ENCODE measurements around the gene DKC1. TPM values are rescaled to one million over a fixed set of nuclear protein-coding genes. Genes with fewer than 3 reads are reported as not detected.

DKC1 gene
- total RNA-seq, 1 experiment from 2014 or later: 71.2 TPM

DNA sequence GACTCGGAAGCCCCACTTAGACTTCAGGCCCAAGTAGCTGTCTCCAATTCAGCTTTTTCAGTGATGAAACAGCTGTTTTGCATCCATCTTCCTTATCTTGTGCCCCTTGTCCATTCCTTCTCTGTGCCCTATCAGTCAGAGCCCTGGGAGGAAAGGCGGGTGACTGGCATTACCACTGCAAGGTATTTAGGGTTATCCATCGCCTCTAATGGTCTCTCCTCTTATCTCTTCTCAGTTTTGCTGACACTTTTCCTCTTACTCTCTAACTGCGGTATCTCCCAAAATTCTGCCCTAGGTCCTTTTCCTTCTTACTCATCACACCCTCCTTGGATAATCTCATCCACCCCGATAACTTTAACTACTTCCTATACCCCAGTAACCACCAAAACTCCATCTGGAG lies 25.5 kb upstream of the DKC1 start:
- no peak for DNase-seq (ENCODE audit: low read depth)

DNA sequence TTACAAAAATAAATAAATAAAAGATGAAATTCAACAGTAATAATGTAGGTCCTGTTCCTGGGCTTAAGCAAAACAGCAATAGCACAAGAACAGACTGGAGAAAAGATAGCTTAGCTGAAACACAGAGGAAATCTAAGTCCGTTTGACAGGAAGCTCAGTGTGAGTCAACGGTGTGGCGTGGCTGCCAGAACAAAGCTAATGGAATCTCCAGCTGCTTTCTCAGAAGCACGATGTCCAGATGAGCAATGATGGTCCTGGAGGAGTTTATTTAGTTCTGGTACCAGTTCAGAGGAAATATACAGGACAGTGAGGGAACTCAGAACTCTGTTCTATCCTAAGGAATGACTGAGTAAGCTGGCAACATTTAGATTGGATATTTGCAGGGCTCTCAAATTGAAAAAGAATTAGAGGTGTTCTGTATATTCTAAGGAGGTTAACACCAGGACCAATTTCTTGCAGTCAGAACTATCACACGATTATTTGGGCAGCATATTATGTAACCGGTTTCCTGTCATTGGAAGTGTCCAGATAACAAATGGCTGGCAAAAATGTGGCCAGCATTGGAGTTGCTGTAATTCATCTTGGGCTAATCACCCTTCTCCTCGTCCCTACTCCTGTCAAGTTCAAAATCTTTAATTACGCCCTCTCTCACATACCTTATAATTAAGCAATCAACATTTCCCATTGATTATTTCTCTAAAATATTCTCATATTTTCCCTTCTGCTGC lies 24.5 kb upstream of the DKC1 start:
- DNase-seq (ENCODE audit: low read depth): peak; percentile 78

DNA sequence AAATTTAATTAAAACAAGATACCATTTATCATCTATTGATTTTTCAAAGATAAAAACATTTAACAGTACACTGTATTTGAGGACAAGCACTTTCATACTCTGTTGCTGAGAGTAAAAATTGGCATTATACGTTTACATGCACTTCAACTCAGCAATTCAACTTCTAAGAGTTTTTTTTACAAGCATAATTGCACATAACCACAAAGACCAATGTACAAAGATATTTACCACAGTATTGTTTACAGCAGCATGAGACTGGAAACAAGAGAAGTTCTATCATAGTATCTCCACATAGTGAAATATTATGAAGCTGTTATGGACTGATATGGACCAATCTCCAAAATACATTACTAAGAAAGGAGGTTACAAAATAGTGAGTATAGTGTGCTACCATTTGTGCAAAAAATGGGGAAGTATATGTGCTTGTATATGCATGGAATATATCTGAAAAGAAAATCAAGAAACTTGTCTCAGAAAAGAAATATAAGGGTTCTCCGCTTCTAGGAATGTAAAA lies 22.7 kb upstream of the DKC1 start:
- DNase-seq (ENCODE audit: low read depth): no peak

GRCh38 chrX:154742613-154743012 lies 20.1 kb upstream of the DKC1 start:
- no peak for DNase-seq (ENCODE audit: low read depth)

DNA sequence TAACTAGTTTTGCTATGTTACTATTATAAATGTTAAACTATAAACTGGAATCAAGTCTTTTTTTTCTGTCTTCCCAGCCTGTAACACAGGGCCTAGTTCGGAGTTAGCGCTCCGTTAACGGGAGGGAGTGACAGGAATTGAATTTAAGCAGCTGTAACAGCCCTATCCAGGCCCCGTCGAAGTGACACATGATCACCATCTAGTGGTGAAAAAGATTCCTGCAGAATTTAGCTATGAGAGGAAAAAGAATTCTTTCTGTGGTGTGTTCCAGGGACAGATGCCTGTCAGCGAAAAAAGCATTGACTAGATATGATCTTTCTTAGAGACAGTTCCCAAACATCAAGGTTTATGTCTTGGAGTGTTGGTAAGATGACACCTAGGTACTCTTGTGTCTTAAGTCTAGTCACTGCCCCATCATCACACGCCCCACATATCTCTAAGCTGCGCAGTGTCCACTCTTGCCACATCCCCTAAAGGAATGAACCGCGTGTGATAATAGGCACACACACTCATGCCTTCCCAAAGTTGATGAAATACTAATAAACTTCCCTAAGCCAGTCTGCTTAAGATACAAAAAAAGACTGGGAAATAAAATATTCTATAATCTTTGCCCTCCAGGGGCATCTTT lies 13.8 kb upstream of the DKC1 start:
- peak; percentile 72 for DNase-seq (ENCODE audit: low read depth)

DNA sequence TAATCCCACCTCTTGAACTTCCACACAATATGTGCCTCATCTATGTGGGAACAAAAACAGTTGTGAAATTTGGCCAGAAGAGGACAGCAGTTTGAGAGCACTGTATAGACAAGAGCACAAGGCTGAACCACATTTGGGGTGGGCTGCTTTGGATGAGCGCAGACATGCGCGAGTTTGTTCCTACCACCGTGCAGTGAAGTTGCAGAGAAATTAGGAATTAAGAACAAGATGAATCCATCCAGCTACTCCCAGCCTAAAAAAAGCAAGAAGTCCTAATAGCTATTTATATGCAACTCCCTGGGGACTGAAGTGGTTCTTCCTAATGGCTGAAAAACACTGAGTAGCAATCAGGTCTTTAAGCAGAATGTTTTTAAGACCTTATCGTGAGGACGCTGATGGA lies 12.8 kb upstream of the DKC1 start:
- DNase-seq (ENCODE audit: low read depth): no peak

- peak; percentile 65 for DNase-seq (ENCODE audit: low read depth)
Measured at GRCh38 chrX:154750301-154751202, 12.1 kb upstream of the DKC1 start, which contains the start of gene GAB3. Gene GAB3, minus strand, starts transcription at chrX:154751077. Its CDS starts 52 bp downstream, at chrX:154751025.

DNA sequence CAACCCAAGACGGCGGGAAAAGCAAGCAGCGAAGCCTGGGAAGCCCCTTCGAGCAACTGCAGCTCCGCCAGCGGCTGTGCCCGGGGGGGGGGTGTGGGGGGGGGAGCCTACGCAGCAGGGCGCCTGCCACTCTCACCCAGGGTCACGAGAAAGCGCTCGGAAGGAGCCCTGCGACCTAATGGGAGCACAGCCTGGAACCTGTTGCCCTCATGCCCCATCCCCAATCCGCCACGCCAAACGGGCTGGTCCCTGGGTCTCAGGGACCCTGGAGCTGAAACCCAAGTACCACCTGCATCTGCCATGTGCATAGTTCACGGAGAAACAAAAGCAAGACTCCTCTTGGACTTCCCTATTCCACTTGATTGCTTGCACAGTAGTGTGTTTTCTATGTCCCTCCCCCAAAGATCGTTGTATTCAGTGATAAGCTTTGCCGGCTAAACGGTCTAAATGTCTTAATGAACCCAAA lies 11.4 kb upstream of the DKC1 start:
- DNase-seq (ENCODE audit: low read depth): no peak

DNA sequence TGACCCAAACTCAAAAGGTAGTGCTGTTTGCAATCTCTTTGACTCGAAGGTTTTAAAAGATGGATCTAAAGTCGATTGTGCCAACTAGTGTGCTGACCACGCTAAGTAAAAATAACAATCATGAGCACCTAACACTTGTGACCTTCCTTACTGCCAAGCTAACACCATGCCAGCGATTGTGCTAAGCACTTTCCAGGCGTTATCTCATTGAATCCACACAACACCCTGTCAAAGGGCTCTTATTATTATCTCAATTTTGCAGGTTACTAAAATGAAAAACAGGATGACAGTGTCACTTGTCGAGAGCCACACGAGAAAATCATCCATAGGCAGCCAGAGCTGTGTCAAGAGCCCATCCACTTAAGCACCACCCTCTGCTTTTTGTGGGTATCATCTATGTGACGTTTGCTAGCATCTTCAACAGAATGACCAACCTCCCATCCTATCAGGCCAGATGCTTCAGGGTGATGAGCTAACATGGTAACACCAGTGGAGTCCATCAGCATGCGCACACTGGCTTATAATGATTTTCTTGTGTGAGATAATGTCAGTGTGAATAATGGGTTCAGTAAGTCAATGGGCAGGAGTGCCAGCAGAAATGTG lies 10.9 kb upstream of the DKC1 start:
- DNase-seq (ENCODE audit: low read depth): no peak

DNA sequence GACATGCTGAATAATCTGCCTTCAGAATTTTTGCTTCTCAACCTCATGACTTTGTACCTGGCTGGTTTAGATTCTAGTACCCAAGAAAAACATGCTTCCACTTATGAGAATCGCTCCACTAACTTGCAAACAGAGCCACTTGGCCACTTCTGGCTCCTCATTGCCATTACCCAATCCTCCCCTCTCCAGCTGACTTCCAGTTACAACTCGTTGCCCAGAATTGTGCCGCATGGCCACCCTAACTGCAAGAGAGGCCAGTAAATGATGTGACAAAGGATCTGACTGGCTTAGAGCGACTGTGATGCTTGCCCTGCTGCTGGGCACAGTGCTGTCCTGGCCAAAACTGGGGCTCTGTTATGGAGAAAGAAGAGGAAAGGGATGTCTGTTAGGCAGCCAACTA lies 4.0 kb upstream of the DKC1 start:
- no peak for DNase-seq (ENCODE audit: low read depth)

DNA sequence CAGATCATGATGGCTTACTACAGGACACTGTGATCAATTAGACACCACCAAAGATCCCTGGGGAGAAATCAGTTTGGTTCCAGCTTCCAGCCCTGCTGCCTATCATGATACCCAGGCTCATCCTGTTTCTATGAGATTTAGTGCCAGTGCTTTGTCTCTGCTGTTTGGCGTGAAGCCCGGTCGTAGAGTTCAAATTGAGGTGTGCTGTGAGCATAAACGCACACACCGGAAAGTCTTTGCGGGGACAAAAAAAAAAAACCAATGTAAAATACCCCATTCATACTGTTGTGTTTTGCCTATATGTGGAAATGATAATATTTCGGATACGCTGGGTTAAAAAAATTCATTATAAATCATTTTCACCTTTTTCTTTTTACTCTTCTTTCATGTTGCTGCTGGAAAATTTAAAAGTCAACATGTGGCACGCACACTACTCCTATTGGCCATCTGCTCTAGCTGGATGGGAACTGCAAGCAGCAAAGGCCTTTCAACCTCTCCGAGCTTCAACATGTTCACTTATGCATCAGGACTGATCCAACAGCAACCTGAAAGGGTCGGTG lies 607 bp upstream of the DKC1 start:
- DNase-seq (ENCODE audit: low read depth): peak; percentile 53

DNA sequence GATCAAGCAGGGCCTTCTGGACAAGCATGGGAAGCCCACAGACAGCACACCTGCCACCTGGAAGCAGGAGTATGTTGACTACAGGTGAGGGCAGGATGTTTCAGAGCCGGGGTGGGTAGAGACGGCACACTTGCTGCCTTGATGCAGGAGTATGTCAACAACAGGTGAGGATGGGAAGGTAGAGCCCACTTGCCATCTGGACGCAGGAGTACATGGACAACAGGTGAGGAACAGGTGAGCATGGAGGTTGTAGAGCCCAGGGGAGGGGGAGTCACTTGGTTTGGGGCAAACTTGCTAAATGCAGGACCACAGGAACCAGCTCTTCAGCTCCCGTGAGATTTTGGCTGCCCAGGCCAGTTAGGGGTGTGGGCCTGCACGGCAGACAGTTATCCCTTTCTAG lies 12.0 kb downstream of the DKC1 start:
- DNase-seq (ENCODE audit: low read depth): no peak

DNA sequence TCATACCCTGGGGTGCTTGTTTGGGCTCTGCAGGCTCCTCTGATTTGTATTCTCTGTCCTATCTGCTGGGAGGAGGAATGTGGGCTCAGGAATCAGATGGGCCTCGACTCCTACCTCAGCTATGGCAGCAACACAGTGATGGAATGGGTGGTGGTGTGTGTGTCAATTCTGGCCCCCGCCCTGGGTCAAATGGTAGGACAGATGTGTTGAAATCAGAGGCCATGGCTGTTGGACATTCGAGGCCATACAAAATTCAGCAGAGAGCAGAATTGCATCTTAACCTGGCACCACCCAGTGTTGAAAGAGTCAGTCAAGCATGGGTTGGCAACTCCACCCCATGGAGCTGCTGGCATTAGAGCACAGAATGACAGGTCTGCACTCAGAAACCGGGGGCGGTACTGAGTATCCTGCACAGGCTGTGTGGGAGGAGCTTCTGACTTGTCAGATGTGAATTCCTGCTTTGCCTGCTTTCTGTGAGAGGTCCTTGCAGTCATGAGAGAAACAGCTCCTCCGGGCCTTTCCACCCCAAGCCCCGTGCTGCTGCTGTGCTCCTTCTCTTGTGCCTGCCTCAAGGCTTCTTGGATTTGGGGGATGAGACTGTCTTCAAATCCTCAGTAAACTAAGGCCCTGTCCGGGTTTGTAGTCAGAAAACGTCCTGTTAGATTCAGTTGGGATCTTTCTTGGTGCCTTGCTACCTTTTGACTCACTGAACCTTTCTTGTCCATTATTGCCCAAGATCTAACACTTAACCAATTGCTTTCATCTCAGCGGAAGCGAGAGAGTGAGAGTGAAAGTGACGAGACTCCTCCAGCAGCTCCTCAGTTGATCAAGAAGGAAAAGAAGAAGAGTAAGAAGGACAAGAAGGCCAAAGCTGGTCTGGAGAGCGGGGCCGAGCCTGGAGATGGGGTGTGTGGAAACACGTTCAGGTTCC lies 13.0 kb downstream of the DKC1 start:
- DNase-seq (ENCODE audit: low read depth): peak; percentile 35

GRCh38 chrX:154776753-154777152 lies 14.1 kb downstream of the DKC1 start:
- no peak for DNase-seq (ENCODE audit: low read depth)

GRCh38 chrX:154779261-154779660 lies 16.6 kb downstream of the DKC1 start:
- peak; percentile 15 for DNase-seq (ENCODE audit: low read depth)

- no peak for DNase-seq (ENCODE audit: low read depth)
Measured at GRCh38 chrX:154780968-154781367, 18.3 kb downstream of the DKC1 start.

- no peak for DNase-seq (ENCODE audit: low read depth)
Measured at GRCh38 chrX:154784149-154784995, 21.7 kb downstream of the DKC1 start.

DNA sequence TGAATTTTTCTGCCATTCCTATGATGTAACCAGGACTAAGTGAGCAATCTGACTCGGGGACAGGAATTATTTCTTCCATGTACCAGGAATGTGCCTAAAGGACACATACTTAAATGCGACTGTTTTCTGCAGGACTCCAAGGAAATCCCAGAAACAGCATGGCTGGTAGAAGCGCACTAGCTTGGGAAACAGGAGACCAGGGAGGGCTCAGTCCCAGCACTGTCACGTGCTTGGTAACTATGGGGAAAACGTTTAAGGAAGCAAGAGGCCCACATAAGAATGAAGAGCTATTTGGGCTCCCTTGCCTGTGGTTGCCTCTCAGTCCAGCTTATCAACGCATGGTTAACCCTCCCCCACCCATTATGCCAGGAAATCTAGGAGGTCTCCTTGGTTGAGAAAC lies 23.1 kb downstream of the DKC1 start:
- no peak for DNase-seq (ENCODE audit: low read depth)

GRCh38 chrX:154791467-154791866 lies 28.8 kb downstream of the DKC1 start:
- DNase-seq (ENCODE audit: low read depth): no peak
